ENCODE measurements around the gene SLC6A18. TPM values are rescaled to one million over a fixed set of nuclear protein-coding genes. Genes with fewer than 3 reads are reported as not detected.

Gene SLC6A18
- total and polyA plus RNA-seq, 2 of the 13 experiments (the other 11 are each of a cell fraction or from before 2014, with no cell fraction given): not detected

DNA sequence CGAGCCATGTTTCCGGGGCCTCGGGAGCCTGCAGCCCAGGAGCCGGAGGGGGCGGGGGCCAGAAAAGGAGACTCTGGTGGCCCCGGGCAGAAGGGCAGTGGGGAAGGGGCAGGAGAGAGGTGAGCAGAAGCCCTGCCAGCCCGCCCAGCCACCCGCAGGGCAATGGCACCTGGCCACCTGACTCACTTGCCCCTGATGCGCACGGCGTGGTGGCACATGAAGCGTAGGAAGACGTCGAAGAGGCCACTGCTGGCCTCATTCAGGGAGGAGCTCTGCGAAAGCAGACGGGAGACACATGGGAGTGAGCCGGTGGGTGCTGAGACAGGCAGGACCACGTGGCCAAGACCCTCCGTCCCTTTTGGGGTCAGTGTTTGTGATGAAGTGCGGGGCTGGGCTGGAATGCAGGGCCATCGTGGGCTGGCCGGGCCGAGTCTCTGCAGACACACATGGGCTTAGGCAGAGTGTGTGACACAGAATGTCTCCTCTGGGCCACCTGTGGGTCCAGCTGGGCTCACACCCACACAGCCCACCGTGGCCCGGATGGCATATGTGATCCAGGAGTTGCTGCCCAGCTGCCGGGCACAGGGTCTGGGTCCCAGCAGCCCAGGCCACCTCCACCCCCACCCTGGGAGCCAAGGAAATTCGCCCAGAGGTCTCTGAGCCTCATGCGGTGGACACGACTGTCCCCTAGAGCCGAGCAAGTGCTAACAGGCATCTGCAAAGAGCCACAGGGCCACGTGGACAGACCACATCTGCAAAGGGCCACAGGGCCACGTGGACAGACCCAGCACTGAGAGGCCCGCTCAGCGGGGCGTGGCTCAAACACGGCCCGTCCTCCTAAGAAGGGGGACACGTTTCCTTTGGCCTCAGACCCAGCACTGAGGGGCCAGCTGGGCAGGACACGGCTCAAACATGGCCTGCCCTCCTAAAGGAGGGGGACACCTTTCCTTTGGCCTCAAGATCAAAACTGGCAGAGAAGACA lies 46.0 kb downstream of the SLC6A18 start:
- TF ChIP-seq MNT (IDR thresholded peaks at IDR 0.05): 0 out of 2 replicates have a peak, but pooled peaks have one; percentile 9
- TF ChIP-seq ZIK1 (CRISPR knock-in tag; IDR thresholded peaks at IDR 0.05; ENCODE audit: borderline replicate concordance, low read depth): no peak
- FAIRE-seq (no peak), ATAC-seq (no peak; the same call in 1 of the 3 replicates), DNase-seq (ENCODE audit: low spot score) (no peak)
- ChIA-PET CTCF (ENCODE audit: low intra/inter-chr PET ratio, low total read pairs) (no interaction called here), POLR2A (no interaction called here)
- Histone ChIP-seq H2AFZ (ENCODE audit: low read length) (no peak overlapping the region), H3K79me2 (ENCODE audit: insufficient read depth, low read length) (no peaks in the 10 kb centered on the region), H3K9ac (ENCODE audit: insufficient read depth, low read depth, low read length) (no peak overlapping the region), H3K4me2 (ENCODE audit: low read depth, low read length) (no peak overlapping the region), H3K9me3 (ENCODE audit: low read length) (no peaks in the 10 kb centered on the region), H3K4me3 (replicated peaks in 1 of 3; ENCODE audit: insufficient read depth in 1 of 3, low read depth in 2 of 3, low read length in 3 of 3) (no peak overlapping the region), H4K20me1 (ENCODE audit: insufficient read depth, low read length) (no peaks in the 10 kb centered on the region), H3K27me3 (ENCODE audit: control insufficient read depth in 1 of 2, insufficient read depth in 2 of 2, low read length in 2 of 2) (peaks cover 0 to 10% of the 10 kb centered on the region in 2 experiments; a peak in 2 of 5 replicates), H3K27ac (ENCODE audit: extremely low read length, insufficient read depth, low read length) (no peak overlapping the region), H3K4me1 (ENCODE audit: insufficient read depth, low read length) (no peaks in the 10 kb centered on the region), H3K36me3 (replicated peaks in 1 of 2; ENCODE audit: control insufficient read depth in 1 of 2, insufficient read depth in 2 of 2, low read length in 2 of 2) (0 out of 5 replicates have a peak, but pooled peaks cover 0 to 2% of the 10 kb centered on the region in 2 experiments)
- WGBS (ENCODE audit: low lambda C conversion rate): 74% methylated on average over 20 of the region's 39 CpGs
- intact Hi-C loops (cut with micrococcal nuclease; ENCODE audit: unreplicated experiment): no loop called here
- no TSS peak for BruUV-seq (replicated peaks)
- in situ Hi-C loops (cut with HindIII; ENCODE audit: extremely low pct_ligation_motif_present, low pct_unique_long_range_greater_than_20kb): no loop called here

GRCh38 chr5:1272201-1272600 lies 47.0 kb downstream of the SLC6A18 start:
- no peak for FAIRE-seq
- 0 out of 5 replicates have a peak, but pooled peaks cover 0 to 2% of the 10 kb centered on the region in 2 experiments for H3K36me3 ChIP-seq (replicated peaks in 1 of 2; ENCODE audit: control insufficient read depth in 1 of 2, insufficient read depth in 2 of 2, low read length in 2 of 2)
- TF ChIP-seq ZBED4 (CRISPR knock-in tag; IDR thresholded peaks at IDR 0.05; ENCODE audit: borderline replicate concordance): no peak
- TF ChIP-seq ZBTB4 (CRISPR knock-in tag; IDR thresholded peaks at IDR 0.05; ENCODE audit: borderline replicate concordance): no peak
- no peak for TF ChIP-seq ZFYVE20 (CRISPR knock-in tag; IDR thresholded peaks at IDR 0.05; ENCODE audit: borderline replicate concordance, low read depth)
- no peak for TF ChIP-seq MAFG (CRISPR knock-in tag; IDR thresholded peaks at IDR 0.05)

More at GRCh38 chr5:1272201-1272600, 47.0 kb downstream of the SLC6A18 start:
- 78% methylated on average over 16 of the region's 21 CpGs for WGBS (ENCODE audit: low lambda C conversion rate)
- ATAC-seq: no peak
- POLR2A ChIA-PET: no interaction called here
- H3K4me3 ChIP-seq (replicated peaks in 1 of 3; ENCODE audit: insufficient read depth in 1 of 3, low read depth in 2 of 3, low read length in 3 of 3): no peak overlapping the region
- no peaks in the 10 kb centered on the region for H3K9me3 ChIP-seq (ENCODE audit: low read length)
- no peak overlapping the region for H2AFZ ChIP-seq (ENCODE audit: low read length)
- intact Hi-C loops (cut with micrococcal nuclease; ENCODE audit: unreplicated experiment) (no loop called here), in situ Hi-C loops (cut with HindIII; ENCODE audit: extremely low pct_ligation_motif_present, low pct_unique_long_range_greater_than_20kb) (no loop called here)
- CTCF ChIA-PET (ENCODE audit: low intra/inter-chr PET ratio, low total read pairs): no interaction called here
- H3K4me1 ChIP-seq (ENCODE audit: insufficient read depth, low read length): no peaks in the 10 kb centered on the region
- H3K4me2 ChIP-seq (ENCODE audit: low read depth, low read length): no peak overlapping the region
- no peak overlapping the region for H3K9ac ChIP-seq (ENCODE audit: insufficient read depth, low read depth, low read length)
- H4K20me1 ChIP-seq (ENCODE audit: insufficient read depth, low read length): no peaks in the 10 kb centered on the region
- BruUV-seq (replicated peaks): no TSS peak
- DNase-seq (ENCODE audit: low spot score): no peak
- peaks cover 0 to 7% of the 10 kb centered on the region in 2 experiments; a peak in 3 of 5 replicates for H3K27me3 ChIP-seq (ENCODE audit: control insufficient read depth in 1 of 2, insufficient read depth in 2 of 2, low read length in 2 of 2)
- H3K79me2 ChIP-seq (ENCODE audit: insufficient read depth, low read length): no peaks in the 10 kb centered on the region
- H3K27ac ChIP-seq (ENCODE audit: extremely low read length, insufficient read depth, low read length): no peak overlapping the region

Measured in HepG2 (cell line).